ENCODE results near the gene CTDSPL. TPM values are rescaled to one million over a fixed set of nuclear protein-coding genes. Genes with fewer than 3 reads are reported as not detected.

CTDSPL gene
- 25.8 TPM for total RNA-seq

GRCh38 chr3:37861620-37862041 is at the start of gene CTDSPL:
CTDSPL (plus strand) TSS chr3:37861880; CDS start chr3:37862200, 320 bp downstream.

GRCh38 chr3:37990527-37990926 is 128.8 kb downstream of the CTDSPL start, which contains the start of gene VILL:
VILL (plus strand) TSS chr3:37990786; CDS start chr3:37993673, 2,887 bp downstream.

GRCh38 chr3:38029400-38030125 is 167.9 kb downstream of the CTDSPL start, which contains the start of gene PLCD1:
PLCD1 (minus strand) TSS chr3:38029642; CDS start chr3:38029539, 103 bp downstream.

Other genes with a start within 250 kb of the CTDSPL start
- gene VILL, start 128.9 kb downstream of the CTDSPL start, total RNA-seq: 14.9 TPM
- 25.6 TPM for gene PLCD1, start 167.8 kb downstream of the CTDSPL start, total RNA-seq
- gene DLEC1, start 177.3 kb downstream of the CTDSPL start, total RNA-seq: 0.33 TPM